Suprapubic skin (tissue), 4 donors: ENCODE results near the gene TMEM259. TPM values are rescaled to one million over a fixed set of nuclear protein-coding genes. Genes with fewer than 3 reads are reported as not detected.

Experiments used
- DNase-seq, 2 donors: peaks; one replicate each; pipeline ENCODE4 v3.0.0-alpha.2; 2019; ENCODE audit warnings: low spot score in 2 of 2
- H3K27ac ChIP-seq: fragments of 200-600 bp; sonication (generic); one replicate; pipeline ENCODE4 v1.5.1; 2019
- H3K27me3 ChIP-seq: fragments of 200-600 bp; sonication (generic); one replicate; pipeline ENCODE4 v1.5.1; 2019
- H3K36me3 ChIP-seq: fragments of 200-600 bp; sonication (generic); one replicate; pipeline ENCODE4 v1.5.1; 2019
- H3K4me1 ChIP-seq: fragments of 200-600 bp; sonication (generic); one replicate; pipeline ENCODE4 v1.5.1; 2019
- H3K4me3 ChIP-seq: fragments of 200-600 bp; sonication (generic); one replicate; pipeline ENCODE4 v1.5.1; 2019; ENCODE audit warnings: mild to moderate bottlenecking
- H3K9me3 ChIP-seq: fragments of 200-600 bp; sonication (generic); one replicate; pipeline ENCODE4 v1.5.1; 2019
- CTCF ChIP-seq, 2 donors: fragments of 200-600 bp in 1 of 2; fragments of 450-650 bp in 1 of 2; sonication (generic) in 1 of 2; IDR thresholded peaks; one replicate each; pipeline ENCODE4 v1.5.1; 2016 to 2019; ENCODE audit warnings: antibody characterized with exemption in 2 of 2, mild to moderate bottlenecking in 1 of 2, moderate library complexity in 1 of 2
- EP300 ChIP-seq: sonication (generic); formaldehyde crosslinking; IDR thresholded peaks from one replicate; pipeline ENCODE4 v1.6.1; 2017; ENCODE audit warnings: antibody characterized with exemption
- POLR2A ChIP-seq, 2 donors: fragments of 450-650 bp; IDR thresholded peaks; one replicate each; pipeline ENCODE4 v1.6.1; 2017; ENCODE audit warnings: antibody characterized with exemption in 2 of 2, mild to moderate bottlenecking in 2 of 2, moderate library complexity in 2 of 2
- POLR2AphosphoS5 ChIP-seq, 3 donors: sonication (generic); formaldehyde crosslinking; IDR thresholded peaks; one replicate each; pipeline ENCODE4 v1.6.1; 2017; ENCODE audit warnings: antibody characterized with exemption in 3 of 3
- WGBS: methylation state at CpG from one replicate; pipeline ENCODE4 v1.1.5; 2018; 5-methylcytosine and 5-hydroxymethylcytosine counted together
- total RNA-seq, 4 donors: library from RNA; depleted of rRNA; stranded (reverse); fragments of >200 nt; gene quantifications; one replicate each; pipeline ENCODE4 v1.1.0, GENCODE V29; 2016

Gene TMEM259
- total RNA-seq, 4 donors from 2014 or later, result 165 to 349 (median 243) TPM

GRCh38 chr19:1017115-1017905, 3.6 kb downstream of the TMEM259 start:
- Histone ChIP-seq H3K36me3 (peaks cover 22% of the 10 kb centered on the region), H3K9me3 (no peaks in the 10 kb centered on the region), H3K27ac (peak overlapping the region; percentile 1), H3K4me1 (peaks cover 67% of the 10 kb centered on the region), H3K4me3 (peak overlapping the region; percentile 1), H3K27me3 (no peaks in the 10 kb centered on the region)
- TF ChIP-seq POLR2A (IDR thresholded peaks at IDR 0.05) (no peak), CTCF (IDR thresholded peaks at IDR 0.05) (no peak), POLR2AphosphoS5 (IDR thresholded peaks at IDR 0.05) (no peak), EP300 (no peak)
- 39% methylated on average over 20 of the region's 24 CpGs for WGBS
- no peak for DNase-seq

- Histone ChIP-seq H3K27ac (peak overlapping the region; percentile 16), H3K9me3 (no peaks in the 10 kb centered on the region), H3K4me1 (peaks cover 61% of the 10 kb centered on the region), H3K4me3 (peak overlapping the region; percentile 25), H3K36me3 (peaks cover 29% of the 10 kb centered on the region), H3K27me3 (no peaks in the 10 kb centered on the region)
- TF ChIP-seq CTCF (IDR thresholded peaks at IDR 0.05), result no peak
- no peak for TF ChIP-seq POLR2A (IDR thresholded peaks at IDR 0.05)
- no peak for TF ChIP-seq EP300
- TF ChIP-seq POLR2AphosphoS5 (IDR thresholded peaks at IDR 0.05), result no peak
- WGBS, result 52% methylated on average over 7 of the region's 12 CpGs
- no peak for DNase-seq
Measured at GRCh38 chr19:1016647-1017114, 4.2 kb downstream of the TMEM259 start.

DNA sequence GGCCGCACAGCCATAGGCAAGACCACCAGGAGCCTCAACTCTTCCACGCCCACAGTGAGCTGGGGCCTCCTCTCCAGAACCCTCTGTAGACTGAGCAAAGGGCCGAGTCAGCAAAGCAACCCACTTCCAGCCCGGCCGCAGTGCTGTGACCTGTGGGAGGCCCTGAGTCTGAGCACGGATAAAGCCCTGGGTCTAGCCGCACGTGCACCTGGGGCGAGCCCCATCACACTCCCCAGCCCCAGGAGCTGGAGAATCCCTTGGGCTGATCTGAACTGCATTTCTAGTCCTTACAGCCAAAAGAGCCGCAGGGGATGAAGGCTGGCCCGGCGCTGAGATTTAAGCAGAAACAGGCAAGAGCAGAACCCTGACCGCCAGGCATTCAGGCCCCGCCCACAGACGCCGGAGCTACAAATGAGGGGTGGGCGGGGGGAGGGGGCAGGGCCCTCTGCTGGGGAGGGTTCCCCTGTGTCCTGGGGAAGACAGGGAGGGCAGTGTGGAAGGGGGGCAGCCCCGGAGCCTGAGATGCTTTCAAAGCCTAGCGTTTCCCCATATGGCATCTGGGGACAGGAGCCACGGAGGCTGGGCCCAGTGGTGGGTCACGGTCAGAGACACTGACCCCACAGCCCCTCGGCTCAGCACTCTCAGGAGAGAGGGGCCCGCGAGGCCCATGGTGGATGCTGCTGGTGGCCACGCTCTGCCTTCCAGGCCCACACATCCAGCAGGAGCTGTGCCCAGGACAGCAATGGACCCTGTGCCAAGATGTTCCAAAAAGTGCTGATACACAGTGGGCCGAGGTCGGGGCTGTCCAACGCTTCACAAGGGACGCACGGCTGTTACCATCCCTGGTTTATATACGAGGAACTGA, 4.9 kb downstream of the TMEM259 start:
- no peak for DNase-seq
- WGBS, result 52% methylated on average over 9 of the region's 31 CpGs
- peak overlapping the region; percentile 25 for H3K4me3 ChIP-seq
- no peaks in the 10 kb centered on the region for H3K9me3 ChIP-seq
- H3K36me3 ChIP-seq, result peaks cover 35% of the 10 kb centered on the region
- TF ChIP-seq POLR2A (IDR thresholded peaks at IDR 0.05), result no peak
- no peak for TF ChIP-seq EP300
- no peak for TF ChIP-seq CTCF (IDR thresholded peaks at IDR 0.05)
- no peak for TF ChIP-seq POLR2AphosphoS5 (IDR thresholded peaks at IDR 0.05)
- H3K27me3 ChIP-seq, result no peaks in the 10 kb centered on the region
- peaks cover 59% of the 10 kb centered on the region for H3K4me1 ChIP-seq
- peak overlapping the region; percentile 16 for H3K27ac ChIP-seq

DNA sequence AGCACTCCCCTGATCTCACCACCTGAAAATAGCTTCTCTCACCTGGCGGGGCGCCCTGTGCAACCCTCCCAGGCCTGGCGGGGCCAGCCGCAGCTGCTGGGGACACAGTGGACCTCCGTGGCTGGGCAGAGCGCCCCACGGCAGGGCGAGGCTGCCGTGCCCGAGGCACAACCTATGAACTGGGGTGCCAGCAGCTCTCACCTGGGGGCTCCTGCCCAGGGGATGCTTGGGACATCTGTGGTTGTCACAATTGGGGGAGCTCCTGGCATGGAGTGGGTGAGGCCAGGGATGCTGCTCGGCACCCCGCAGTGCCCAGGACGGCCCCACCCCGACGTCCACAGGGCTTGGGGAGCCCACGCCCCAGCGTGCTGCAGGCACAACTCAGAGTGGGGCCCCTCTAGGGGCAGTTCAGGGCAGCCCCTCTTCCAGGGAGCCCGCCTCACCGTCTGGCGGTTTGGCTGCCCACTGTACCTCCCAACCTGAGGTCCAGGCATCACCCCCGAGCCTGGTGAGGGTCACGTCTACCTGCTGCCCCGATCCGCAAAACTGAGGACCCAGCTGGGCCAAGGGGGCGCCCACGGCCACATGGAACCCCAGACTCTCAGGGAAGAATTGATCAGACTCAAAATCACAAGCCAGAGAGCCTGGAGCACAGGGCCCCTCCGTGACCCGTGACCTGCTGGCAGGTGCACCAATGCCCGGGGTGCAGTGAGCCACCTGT, 5.7 kb downstream of the TMEM259 start:
- Histone ChIP-seq H3K4me1 (peaks cover 57% of the 10 kb centered on the region), H3K27me3 (no peaks in the 10 kb centered on the region), H3K4me3 (no peak overlapping the region), H3K27ac (no peak overlapping the region), H3K36me3 (peaks cover 43% of the 10 kb centered on the region), H3K9me3 (no peaks in the 10 kb centered on the region)
- WGBS, result 43% methylated on average over 10 of the region's 29 CpGs
- TF ChIP-seq CTCF (IDR thresholded peaks at IDR 0.05), result no peak
- no peak for DNase-seq
